Stimulated activated CD4-positive, alpha-beta T cell treated with anti-CD3 and anti-CD28 coated beads, Interleukin-2, amount 100 ng/mL, for 4 hours (primary cell): ENCODE measurements around the gene DIS3L.
"Not testable (repeated sequence)": the region's sequence is repeated elsewhere in the genome, so short reads cannot be mapped to it uniquely, and the experiment has no call there.

Experiments used
- DNase-seq: peaks from one replicate; pipeline ENCODE4 v3.0.0-alpha.2; 2020; ENCODE audit warnings: low read depth

Gene DIS3L

DNA sequence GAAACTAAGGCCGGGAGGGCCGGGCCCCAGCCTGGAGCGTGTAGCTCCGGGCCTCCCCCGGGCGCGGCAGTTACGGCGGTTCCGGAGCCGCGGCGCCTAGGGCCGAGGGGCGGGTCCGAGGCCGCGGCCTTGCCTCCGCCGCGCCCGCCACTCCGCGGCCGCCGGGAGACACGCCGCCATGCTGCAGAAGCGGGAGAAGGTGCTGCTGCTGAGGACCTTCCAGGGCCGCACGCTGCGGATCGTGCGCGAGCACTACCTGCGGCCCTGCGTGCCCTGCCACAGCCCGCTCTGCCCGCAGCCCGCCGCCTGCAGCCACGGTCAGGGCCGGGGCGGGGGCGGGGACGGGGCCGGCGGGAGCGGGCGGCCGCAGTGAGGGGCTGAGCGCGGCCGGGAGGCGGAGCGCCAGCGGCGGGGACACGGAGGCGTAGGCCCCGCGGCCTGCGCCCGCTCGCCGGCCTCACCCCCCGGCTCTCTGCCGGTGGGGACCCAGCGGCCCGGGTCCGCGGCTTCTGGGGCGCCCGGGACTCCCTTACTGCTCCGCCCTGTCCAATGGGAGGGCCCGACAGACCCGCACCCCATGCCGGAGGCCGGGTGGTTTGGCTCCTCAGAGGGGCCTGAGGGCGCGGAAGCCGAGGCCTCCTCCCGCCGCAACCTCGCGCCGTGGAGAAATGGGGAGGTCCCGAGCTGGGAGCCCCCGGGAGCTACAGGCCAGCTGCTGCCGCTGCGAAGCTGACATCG is at the start of gene DIS3L:
DIS3L (plus strand) TSS at position 150 of the 738 bp plus-strand sequence; CDS start at position 179, 29 bp downstream.
- DNase-seq: peak; percentile 32

DNA sequence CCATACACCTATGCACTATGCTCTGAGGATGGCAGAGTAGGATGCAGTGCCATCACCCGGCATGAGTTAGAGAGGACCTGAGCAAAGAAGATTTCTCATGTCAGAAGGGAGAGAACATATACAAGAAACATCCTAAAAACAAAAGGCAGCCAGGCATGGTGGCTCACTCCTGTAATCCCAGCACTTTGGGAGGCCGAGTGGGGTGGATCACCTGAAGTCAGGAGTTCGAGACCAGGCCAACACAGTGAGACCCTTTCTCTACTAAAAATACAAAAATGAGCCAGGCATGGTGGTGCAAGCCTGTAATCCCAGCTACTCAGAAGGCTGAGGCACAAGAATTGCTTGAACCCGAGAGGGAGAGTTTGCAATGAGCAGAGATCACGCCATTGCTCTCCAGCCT is 47.5 kb upstream of the DIS3L start:
- DNase-seq: not testable (repeated sequence)

DNA sequence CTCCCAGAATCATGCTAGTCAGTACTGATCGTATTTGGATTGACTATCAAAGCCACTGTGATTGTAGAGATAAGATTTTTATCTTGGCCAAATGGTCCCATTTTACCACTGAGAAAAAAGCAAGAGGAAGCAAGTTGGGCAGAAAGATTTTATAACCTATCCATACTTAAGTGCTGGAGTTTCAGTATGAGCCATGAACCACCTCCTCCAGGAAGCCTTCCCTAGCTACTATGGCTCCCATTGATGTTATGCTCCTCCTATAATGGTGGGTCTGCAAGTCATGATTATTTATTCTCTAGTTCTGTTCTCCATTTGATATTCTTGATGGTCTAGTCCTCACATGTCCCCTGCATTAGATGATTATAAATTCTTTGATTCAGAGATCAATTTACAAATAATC is 46.4 kb upstream of the DIS3L start:
- DNase-seq: no peak

DNA sequence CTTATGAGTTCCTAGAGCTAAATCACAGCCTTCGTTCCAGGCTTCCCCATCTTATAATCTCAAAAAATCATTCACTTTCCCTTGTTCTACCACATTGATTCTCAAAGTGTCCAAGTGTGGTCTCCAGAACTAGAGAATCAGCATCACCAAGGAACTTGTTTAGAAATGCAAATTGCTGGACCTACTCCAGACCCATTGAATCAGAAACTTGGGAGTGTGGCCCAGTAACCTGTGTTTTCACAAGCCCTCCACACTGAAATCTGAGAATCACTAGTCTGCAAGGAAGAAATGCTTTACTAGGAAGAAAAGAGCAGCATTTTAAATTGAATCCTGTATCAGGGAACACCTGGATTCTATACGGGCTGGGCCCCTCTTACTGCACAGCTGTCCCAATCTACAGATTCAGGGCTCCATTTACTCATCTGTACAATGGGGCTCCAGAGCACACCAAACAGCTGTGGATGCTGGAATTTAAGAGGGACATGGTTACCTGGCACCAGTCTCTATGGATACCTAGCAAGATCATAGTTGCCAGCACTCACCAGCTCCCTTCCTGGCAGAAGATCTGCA is 43.7 kb upstream of the DIS3L start:
- no peak for DNase-seq

DNA sequence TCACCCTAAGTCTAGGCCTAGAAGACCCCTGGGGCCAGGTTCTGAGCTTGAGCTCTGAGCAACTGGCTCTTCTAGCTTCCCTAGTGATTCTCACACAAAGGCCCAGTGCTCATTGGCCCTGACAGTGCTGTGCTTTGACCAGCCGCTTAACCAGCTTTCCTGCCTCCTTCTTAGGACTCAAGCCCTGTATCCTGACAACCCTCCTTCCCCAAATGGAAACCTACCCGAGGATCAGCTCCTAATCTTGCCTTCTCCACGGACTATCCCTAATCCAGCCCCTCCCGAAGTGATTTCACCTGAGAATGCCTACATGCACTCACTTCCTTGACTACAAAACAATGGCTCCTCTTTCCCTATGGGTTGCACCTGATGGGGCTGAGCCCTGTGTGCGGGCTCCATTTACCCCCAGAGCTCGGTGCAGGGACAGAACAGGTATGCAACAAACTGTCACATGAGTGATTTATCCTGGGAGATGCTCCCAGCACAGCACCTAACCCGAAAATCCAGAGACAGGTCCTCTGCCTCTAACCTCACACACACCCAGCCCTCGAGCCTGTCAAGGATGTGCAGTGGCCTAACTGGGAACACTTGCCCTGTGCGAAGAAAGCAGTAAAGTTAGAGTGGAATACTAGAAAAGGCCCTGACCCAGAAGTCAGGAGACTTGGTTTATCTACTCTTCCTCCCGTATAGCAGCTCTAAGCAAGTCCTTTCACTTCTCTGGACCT is 42.1 kb upstream of the DIS3L start:
- no peak for DNase-seq

- DNase-seq: peak; percentile 17
These were observed 41.3 kb upstream of the DIS3L start for GRCh38 chr15:66251790-66252684.

DNA sequence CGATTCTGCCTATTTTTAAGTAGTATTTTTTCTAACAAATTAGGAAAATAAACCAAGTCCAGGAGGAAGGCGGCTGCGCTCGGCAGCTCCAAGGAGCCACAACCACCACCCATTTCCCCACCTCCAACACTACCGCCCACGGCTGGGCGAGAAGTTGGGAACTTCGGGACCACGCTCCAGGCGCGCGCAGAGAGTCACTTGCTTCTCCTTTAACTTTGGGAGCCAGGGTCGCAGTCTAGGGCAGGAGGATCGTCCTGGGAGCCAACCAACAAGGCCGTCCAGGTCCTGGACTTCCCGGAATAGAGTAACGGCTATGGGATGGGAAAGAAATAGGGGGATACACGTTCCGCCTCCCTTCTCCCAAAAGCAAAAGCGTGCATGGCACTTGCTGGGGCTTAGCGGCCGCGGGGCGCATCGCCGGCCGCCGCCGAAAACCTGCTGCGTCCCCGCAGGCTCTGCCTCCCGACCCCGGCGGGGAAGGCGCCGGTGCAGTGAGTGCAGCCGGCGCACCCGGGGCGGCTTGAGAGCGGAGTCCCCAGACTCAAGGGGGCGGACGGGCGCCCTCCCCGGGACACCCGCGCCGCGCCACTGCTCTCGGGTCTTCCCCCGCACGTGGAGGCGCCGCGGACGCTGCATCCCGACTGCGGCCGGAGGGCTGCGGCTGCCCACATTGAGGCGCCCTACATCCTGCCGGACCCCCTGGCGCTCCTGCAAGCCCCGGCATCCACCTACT is 40.5 kb upstream of the DIS3L start:
- DNase-seq: no peak

- DNase-seq: no peak
These were observed 39.8 kb upstream of the DIS3L start, which contains the start of gene MEGF11 for GRCh38 chr15:66253418-66254088. MEGF11 (minus strand) TSS chr15:66253750; CDS start chr15:66128403, 125,347 bp downstream.

DNA sequence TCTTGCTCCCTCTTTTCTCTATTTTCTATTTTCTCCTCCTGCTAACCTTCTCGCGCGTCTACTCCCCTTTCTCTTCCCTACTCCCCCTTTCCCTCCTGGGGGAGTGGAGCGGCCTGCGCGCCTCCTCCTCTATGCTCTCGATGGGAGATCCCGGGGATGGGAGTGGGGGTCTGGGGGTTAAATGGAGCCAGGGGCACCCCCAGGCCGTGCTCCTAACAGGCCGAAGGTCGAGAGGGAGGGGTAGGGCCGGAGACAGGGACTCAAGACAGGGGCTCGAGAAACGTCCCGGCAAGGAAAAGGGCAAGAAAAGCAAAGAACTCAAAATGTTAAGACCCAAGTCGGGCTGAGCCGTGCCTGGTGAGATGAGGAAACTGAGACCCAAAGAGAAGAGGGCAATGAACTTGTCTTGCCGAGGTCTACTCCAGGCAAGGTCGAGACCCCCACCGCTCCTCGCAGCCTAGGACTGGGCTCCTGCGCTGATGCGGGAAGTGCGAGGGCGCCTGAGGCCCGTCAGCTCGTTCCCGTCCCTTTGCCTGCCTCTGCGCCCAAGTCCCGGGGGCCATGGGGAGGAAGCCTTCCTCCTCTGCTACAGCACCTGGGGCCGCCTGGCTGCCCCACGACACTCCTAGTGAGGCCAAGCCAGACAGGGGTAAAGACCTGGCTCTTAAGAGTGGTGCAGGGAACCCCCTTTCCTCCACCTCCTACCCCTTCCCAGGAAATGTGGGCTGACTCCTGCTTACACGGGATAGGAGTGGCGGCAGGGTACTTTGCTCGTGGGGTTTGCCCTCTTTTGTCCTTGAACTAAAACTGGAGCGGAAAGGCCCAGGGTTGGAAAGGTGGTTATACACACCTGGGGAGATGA is 39.0 kb upstream of the DIS3L start:
- no peak for DNase-seq

- no peak for DNase-seq
These were observed 38.3 kb upstream of the DIS3L start for GRCh38 chr15:66254951-66255676.

DNA sequence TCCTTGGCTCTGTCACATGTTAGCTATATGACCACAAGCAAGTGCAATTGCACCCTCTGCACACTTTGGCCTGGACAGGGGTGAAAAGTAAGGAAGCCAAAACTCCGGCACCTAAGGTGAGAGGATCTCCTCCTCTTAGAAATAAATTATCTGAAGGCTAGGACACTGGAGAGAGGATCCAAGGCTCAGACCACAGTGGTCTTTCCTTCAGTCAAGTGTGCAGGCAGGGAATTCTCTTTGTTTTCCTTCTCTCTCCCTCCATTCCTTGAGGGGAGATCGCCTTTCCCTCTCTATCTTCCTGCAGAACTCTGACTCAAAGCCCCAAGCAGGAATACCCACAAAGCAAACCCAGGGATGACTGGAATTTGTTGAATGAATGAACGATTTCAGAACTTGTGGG is 36.7 kb upstream of the DIS3L start:
- DNase-seq: no peak

GRCh38 chr15:66261056-66261455 is 32.3 kb upstream of the DIS3L start:
- no peak for DNase-seq

GRCh38 chr15:66262837-66263236 is 30.5 kb upstream of the DIS3L start:
- not testable (repeated sequence) for DNase-seq

DNA sequence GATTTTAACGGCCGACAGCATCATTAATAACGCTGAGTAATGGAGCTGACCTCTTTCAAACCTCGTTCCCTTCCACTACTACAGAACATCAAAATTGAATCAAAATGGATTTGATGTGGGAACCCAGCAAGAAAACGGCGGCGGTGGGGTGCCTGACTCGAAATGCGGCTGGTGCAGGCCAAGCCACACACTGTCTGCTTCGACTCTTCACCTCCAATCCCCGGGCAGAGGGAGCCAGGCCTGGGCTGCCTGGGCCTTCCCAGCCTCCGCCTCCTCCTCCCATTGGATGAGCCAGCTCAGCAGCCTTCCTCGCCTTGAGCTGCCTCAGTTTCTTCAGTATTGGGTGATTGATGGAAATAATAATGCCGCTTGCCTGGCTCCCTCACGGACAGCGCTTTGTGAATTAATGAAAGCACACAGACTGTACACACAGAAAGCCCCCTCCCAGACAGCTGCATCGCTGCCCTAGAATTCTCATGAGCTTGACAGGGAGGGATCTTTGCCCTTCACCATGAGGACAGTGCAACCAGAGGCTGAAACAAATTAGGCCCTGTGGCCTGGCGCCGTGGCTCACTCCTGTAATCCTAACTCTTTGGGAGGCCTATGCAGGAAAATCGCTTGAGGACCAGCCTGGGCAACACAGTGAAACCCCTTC is 28.4 kb upstream of the DIS3L start:
- no peak for DNase-seq

DNA sequence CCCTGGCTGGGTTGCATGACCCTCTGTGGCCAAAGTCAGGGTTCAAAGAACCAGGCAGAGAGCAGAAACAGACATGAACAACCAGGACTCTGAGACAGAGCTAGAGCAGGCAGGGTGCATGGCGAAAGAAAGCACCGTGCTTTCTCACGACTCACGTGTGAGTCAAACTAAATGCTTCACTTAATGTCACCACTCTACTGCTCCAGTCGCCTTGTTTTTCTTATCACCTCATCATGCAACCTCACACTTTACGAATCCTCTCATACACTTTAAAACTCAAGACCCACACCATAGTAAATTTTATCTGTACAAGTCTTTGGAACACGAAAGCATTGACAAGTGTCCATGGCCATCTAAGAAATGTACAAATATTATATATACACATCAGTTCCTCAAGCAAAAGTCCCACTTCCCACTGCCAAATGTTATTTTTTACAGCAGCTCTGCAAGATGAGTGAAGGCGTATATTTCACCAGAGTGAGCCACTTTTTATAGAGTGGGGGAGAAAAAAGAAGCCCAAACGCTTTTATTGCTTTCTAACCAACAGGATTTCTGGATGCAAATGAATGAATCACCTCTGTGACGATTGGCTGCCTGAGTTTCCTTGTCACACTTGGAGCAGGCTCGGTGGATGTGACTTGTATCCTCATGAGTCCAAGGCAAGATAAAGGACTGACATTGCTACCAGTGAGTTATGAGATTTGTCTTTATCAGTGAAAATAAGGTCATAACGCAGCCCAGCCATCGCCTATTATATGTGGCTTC is 23.9 kb upstream of the DIS3L start:
- no peak for DNase-seq

DNA sequence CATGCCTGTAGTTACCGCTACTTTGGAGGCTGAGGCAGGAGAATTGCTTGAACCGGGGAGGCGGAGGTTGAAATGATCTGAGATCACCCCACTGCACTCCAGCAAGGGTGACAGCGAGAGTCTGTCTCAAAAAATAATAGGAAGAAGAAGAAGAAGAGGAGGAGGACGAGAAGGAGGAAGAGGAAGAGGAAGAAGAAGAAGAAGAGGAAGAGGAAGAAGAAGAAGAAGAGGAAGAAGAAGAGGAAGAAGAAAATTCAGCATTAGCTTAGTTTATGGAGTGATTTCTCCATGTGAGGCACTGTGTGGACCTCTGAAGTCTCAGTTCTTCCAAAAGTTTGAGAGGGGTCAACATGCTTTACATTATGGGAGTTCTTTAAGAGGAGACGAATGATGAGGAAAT is 22.4 kb upstream of the DIS3L start:
- no peak for DNase-seq

- no peak for DNase-seq
These were observed 18.0 kb upstream of the DIS3L start for GRCh38 chr15:66275352-66275751.

DNA sequence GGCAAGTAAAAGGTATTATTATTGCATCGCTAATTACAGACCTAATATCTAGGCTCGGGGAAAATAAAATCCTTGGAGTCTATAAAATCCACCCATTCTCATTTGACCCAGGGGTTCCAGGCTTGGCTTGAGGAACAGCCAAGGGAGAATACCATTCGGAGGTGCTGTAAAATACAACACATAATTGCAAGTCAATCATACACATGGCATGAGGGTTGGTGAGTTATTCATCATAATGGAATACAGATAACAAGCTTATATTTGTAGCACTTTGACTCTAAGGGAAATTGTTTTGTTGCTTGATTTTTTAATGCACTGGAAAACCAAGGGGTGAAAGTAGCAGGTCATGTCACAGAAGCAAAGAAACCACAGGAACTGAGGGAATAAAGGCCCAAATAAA is 16.8 kb upstream of the DIS3L start:
- no peak for DNase-seq
